ENCODE measurements around the gene OPTC. TPM values are rescaled to one million over a fixed set of nuclear protein-coding genes. Genes with fewer than 3 reads are reported as not detected.

Gene OPTC
- total RNA-seq, 1 donor from 2014 or later, result not detected

DNA sequence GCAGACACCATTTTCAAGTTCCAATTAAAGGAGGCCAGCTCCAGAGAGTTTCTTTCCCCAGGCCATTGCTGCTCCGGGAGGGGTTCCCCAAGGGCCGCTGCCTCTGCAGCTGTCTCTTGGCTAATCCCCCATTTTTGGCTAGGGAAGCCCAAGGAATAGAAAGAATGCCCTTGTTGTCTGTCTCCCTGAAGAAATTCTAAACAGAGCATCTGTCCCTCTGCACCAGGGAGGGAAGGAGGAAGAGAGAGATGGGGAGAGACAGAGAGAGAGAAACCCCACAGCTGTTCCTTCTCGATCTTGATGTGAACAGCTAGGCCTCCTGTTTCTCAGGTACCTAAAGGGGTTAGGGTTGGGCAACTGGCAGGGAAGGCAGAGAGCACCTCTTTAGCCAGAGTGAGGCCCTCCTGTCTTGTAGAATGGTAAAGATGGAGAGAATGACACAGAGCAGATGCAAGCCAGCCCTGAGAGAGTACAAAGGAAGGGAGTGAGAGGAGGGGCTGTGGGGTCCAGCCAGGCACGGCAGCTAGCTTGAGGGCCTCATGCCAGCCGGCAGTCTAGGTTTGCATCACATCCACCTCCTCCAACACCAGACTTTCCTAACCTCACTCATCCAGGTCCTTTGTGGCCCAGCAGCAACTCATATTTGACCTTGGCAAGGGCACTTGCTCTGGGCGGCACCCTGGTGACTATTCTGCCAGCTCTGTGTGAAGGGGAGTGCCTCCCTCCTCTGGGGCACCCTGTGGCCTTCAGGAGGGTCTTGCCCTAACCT, 13.1 kb downstream of the OPTC start:
- Mint-ChIP-seq H3K4me1 (ENCODE audit: low read depth) (peaks cover 8% of the 10 kb centered on the region), H3K27me3 (peaks cover 27% of the 10 kb centered on the region), H3K27ac (no peak overlapping the region), H3K36me3 (ENCODE audit: insufficient read depth) (no peaks in the 10 kb centered on the region), H3K4me3 (ENCODE audit: low read depth) (no peak overlapping the region), H3K9me3 (ENCODE audit: low read depth) (no peaks in the 10 kb centered on the region)
- no peak for TF ChIP-seq CTCF (IDR thresholded peaks at IDR 0.05; ENCODE audit: unreplicated experiment)
- DNase-seq (ENCODE audit: low spot score, unreplicated experiment), result no peak

- H3K27ac Mint-ChIP-seq, result no peak overlapping the region
- peaks cover 30% of the 10 kb centered on the region for H3K27me3 Mint-ChIP-seq
- H3K4me3 Mint-ChIP-seq (ENCODE audit: low read depth), result no peak overlapping the region
- H3K4me1 Mint-ChIP-seq (ENCODE audit: low read depth), result peaks cover 13% of the 10 kb centered on the region
- no peaks in the 10 kb centered on the region for H3K9me3 Mint-ChIP-seq (ENCODE audit: low read depth)
- TF ChIP-seq CTCF (IDR thresholded peaks at IDR 0.05; ENCODE audit: unreplicated experiment), result no peak
- DNase-seq (ENCODE audit: low spot score, unreplicated experiment), result no peak
- H3K36me3 Mint-ChIP-seq (ENCODE audit: insufficient read depth), result no peaks in the 10 kb centered on the region
Observed at GRCh38 chr1:203507759-203508158, 13.8 kb downstream of the OPTC start.

GRCh38 chr1:203508463-203509073, 14.6 kb downstream of the OPTC start:
- no peaks in the 10 kb centered on the region for H3K9me3 Mint-ChIP-seq (ENCODE audit: low read depth)
- H3K36me3 Mint-ChIP-seq (ENCODE audit: insufficient read depth), result no peaks in the 10 kb centered on the region
- TF ChIP-seq CTCF (IDR thresholded peaks at IDR 0.05; ENCODE audit: unreplicated experiment), result peak; percentile 30
- DNase-seq (ENCODE audit: low spot score, unreplicated experiment), result no peak
- H3K4me1 Mint-ChIP-seq (ENCODE audit: low read depth), result peaks cover 21% of the 10 kb centered on the region
- H3K27me3 Mint-ChIP-seq, result peaks cover 25% of the 10 kb centered on the region
- no peak overlapping the region for H3K4me3 Mint-ChIP-seq (ENCODE audit: low read depth)
- peak overlapping the region; percentile 80 for H3K27ac Mint-ChIP-seq

- no peak for TF ChIP-seq CTCF (IDR thresholded peaks at IDR 0.05; ENCODE audit: unreplicated experiment)
- DNase-seq (ENCODE audit: low spot score, unreplicated experiment), result no peak
- Mint-ChIP-seq H3K27me3 (peaks cover 22% of the 10 kb centered on the region), H3K27ac (no peak overlapping the region), H3K36me3 (ENCODE audit: insufficient read depth) (no peaks in the 10 kb centered on the region), H3K9me3 (ENCODE audit: low read depth) (no peaks in the 10 kb centered on the region), H3K4me3 (ENCODE audit: low read depth) (no peak overlapping the region), H3K4me1 (ENCODE audit: low read depth) (peaks cover 25% of the 10 kb centered on the region)
Observed at GRCh38 chr1:203509135-203509534, 15.2 kb downstream of the OPTC start.

GRCh38 chr1:203511513-203511912, 17.6 kb downstream of the OPTC start:
- Mint-ChIP-seq H3K27ac (no peak overlapping the region), H3K36me3 (ENCODE audit: insufficient read depth) (no peaks in the 10 kb centered on the region)

More at GRCh38 chr1:203511513-203511912, 17.6 kb downstream of the OPTC start:
- Mint-ChIP-seq H3K9me3 (ENCODE audit: low read depth) (no peaks in the 10 kb centered on the region), H3K4me1 (ENCODE audit: low read depth) (peaks cover 34% of the 10 kb centered on the region), H3K4me3 (ENCODE audit: low read depth) (no peak overlapping the region), H3K27me3 (peaks cover 21% of the 10 kb centered on the region)
- DNase-seq (ENCODE audit: low spot score, unreplicated experiment), result no peak
- TF ChIP-seq CTCF (IDR thresholded peaks at IDR 0.05; ENCODE audit: unreplicated experiment), result no peak
